ENCODE measurements around the gene GPR3.

The GPR3 gene

DNA sequence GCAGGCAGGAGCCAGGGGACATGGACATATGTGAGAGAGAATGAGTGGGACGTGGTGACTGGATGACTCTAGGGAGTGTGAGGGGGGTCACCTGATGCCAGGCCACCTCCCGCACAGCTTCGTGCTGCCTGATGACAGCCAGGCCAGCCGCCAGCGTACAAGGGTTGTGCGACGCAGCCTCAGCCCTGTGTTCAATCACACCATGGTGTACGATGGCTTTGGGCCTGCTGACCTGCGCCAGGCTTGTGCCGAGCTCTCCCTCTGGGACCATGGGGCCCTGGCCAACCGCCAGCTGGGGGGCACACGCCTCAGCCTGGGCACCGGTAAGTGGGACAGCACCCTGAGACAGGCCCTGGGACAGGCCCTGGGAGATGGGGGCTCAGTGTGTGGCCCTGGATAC lies 39.3 kb upstream of the GPR3 start:
- Histone ChIP-seq H2BK120ac (ENCODE audit: low read depth, low read length) (no peak overlapping the region), H3K79me1 (ENCODE audit: low read length) (peaks cover 2% of the 10 kb centered on the region), H3K18ac (ENCODE audit: low read length) (no peak overlapping the region), H3K4ac (ENCODE audit: low read depth, low read length) (no peak overlapping the region), H3K4me2 (ENCODE audit: low read length) (no peak overlapping the region), H3K27ac (ENCODE audit: low read depth, low read length) (no peak overlapping the region), H3K36me3 (ENCODE audit: control insufficient read depth, insufficient read depth, low read length) (no peaks in the 10 kb centered on the region), H3K27me3 (ENCODE audit: insufficient read depth, low read length, poor library complexity) (no peaks in the 10 kb centered on the region), H3K23ac (ENCODE audit: low read length) (no peak overlapping the region), H3K56ac (ENCODE audit: low read length) (peak overlapping the region; percentile 25), H2BK5ac (ENCODE audit: low read length) (no peak overlapping the region), H4K8ac (ENCODE audit: low read depth, low read length) (no peak overlapping the region), H3K4me1 (ENCODE audit: control insufficient read depth, low read depth, low read length) (peaks cover 2% of the 10 kb centered on the region), H4K5ac (ENCODE audit: low read length) (no peak overlapping the region), H3K9ac (ENCODE audit: low read length) (no peak overlapping the region), H3K4me3 (ENCODE audit: low read length) (no peak overlapping the region), H2AK5ac (ENCODE audit: low read length) (no peak overlapping the region), H2BK15ac (replicated peaks; ENCODE audit: low read depth) (no peak overlapping the region), H3K79me2 (ENCODE audit: control insufficient read depth, insufficient read depth, low read length) (no peaks in the 10 kb centered on the region)
- DNase-seq, result no peak
- no CpG with 5 or more reads among the region's 13 CpGs for WGBS (ENCODE audit: extremely low coverage, insufficient coverage, low lambda C conversion rate)

DNA sequence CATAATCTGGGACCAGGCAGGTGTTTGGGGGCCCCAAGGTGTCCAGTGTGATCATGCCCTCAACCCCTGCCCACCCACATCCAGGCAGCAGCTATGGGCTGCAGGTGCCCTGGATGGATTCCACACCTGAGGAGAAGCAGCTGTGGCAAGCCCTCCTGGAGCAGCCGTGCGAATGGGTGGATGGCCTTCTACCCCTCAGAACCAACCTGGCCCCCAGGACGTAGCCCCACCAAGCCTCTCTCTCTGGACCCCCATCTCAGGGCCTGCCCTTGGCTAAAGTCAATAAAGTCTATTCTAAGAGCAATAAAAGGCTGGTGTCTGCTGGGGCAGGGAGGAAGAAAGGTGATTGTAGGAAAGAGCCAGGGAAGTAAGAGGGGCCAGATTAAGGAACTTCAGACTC lies 38.8 kb upstream of the GPR3 start:
- Histone ChIP-seq H2AK5ac (ENCODE audit: low read length) (no peak overlapping the region), H3K56ac (ENCODE audit: low read length) (no peak overlapping the region)

DNA sequence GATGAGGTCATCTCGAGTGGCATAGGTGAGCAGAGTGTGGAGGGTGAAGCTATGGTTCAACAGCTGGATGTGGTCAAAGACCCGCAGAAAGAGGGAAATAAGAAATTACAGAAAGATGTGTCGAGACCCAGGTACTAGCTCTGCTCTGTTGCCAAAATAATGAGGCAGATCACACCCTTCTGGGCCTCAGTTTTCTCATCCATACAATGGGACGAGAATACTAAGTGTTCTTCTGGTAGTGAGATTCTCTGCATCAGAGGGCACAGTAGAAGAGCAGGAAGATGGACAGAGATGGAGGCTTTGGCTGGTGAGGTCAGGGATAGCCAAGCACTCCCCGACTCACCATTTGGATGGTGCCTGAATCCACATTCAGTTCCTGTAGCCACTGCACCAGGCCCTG lies 36.7 kb upstream of the GPR3 start:
- no CpG with 5 or more reads among the region's 5 CpGs for WGBS (ENCODE audit: extremely low coverage, insufficient coverage, low lambda C conversion rate)
- no peaks in the 10 kb centered on the region for H3K36me3 ChIP-seq (ENCODE audit: control insufficient read depth, insufficient read depth, low read length)

More for the DNA sequence above, 38.8 kb upstream of the GPR3 start:
- H3K36me3 ChIP-seq (ENCODE audit: control insufficient read depth, insufficient read depth, low read length), result no peaks in the 10 kb centered on the region
- H3K27ac ChIP-seq (ENCODE audit: low read depth, low read length), result no peak overlapping the region
- no peak for DNase-seq
- no peak overlapping the region for H3K4ac ChIP-seq (ENCODE audit: low read depth, low read length)
- no peak overlapping the region for H3K9ac ChIP-seq (ENCODE audit: low read length)
- no peak overlapping the region for H4K8ac ChIP-seq (ENCODE audit: low read depth, low read length)
- peaks cover 2% of the 10 kb centered on the region for H3K4me1 ChIP-seq (ENCODE audit: control insufficient read depth, low read depth, low read length)
- peaks cover 2% of the 10 kb centered on the region for H3K79me1 ChIP-seq (ENCODE audit: low read length)
- H2BK120ac ChIP-seq (ENCODE audit: low read depth, low read length), result no peak overlapping the region
- H4K5ac ChIP-seq (ENCODE audit: low read length), result no peak overlapping the region
- no peak overlapping the region for H3K18ac ChIP-seq (ENCODE audit: low read length)
- H3K4me3 ChIP-seq (ENCODE audit: low read length), result no peak overlapping the region
- no peak overlapping the region for H2BK15ac ChIP-seq (replicated peaks; ENCODE audit: low read depth)
- no peak overlapping the region for H3K23ac ChIP-seq (ENCODE audit: low read length)
- no peak overlapping the region for H2BK5ac ChIP-seq (ENCODE audit: low read length)
- no peaks in the 10 kb centered on the region for H3K27me3 ChIP-seq (ENCODE audit: insufficient read depth, low read length, poor library complexity)
- no peak overlapping the region for H3K4me2 ChIP-seq (ENCODE audit: low read length)
- WGBS (ENCODE audit: extremely low coverage, insufficient coverage, low lambda C conversion rate), result no CpG with 5 or more reads among the region's 3 CpGs
- no peaks in the 10 kb centered on the region for H3K79me2 ChIP-seq (ENCODE audit: control insufficient read depth, insufficient read depth, low read length)

DNA sequence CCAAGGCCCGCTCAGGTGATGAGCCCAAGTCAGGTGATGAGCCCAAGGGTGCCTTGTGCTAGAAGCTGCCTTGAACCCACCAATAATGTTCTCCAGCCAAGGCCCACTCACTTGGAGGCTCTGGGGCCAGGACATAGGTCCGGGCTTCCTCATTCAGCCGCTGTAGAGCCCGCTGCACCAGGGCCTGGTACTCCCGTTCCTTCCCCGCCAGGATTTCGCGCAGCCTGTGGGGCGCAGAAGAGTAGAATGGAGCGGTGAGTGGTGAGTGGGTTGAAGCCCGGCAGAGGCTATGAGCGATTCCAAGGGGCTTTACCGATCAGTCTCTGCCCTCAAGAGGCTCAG lies 36.2 kb upstream of the GPR3 start:
- Histone ChIP-seq H3K79me1 (ENCODE audit: low read length) (no peaks in the 10 kb centered on the region), H3K9ac (ENCODE audit: low read length) (no peak overlapping the region), H3K4ac (ENCODE audit: low read depth, low read length) (no peak overlapping the region), H4K8ac (ENCODE audit: low read depth, low read length) (no peak overlapping the region), H3K18ac (ENCODE audit: low read length) (no peak overlapping the region), H4K5ac (ENCODE audit: low read length) (no peak overlapping the region), H3K4me2 (ENCODE audit: low read length) (no peak overlapping the region), H3K4me3 (ENCODE audit: low read length) (no peak overlapping the region), H3K27ac (ENCODE audit: low read depth, low read length) (no peak overlapping the region), H3K79me2 (ENCODE audit: control insufficient read depth, insufficient read depth, low read length) (no peaks in the 10 kb centered on the region), H2BK15ac (replicated peaks; ENCODE audit: low read depth) (no peak overlapping the region), H3K56ac (ENCODE audit: low read length) (no peak overlapping the region), H3K23ac (ENCODE audit: low read length) (no peak overlapping the region), H2AK5ac (ENCODE audit: low read length) (no peak overlapping the region), H2BK120ac (ENCODE audit: low read depth, low read length) (no peak overlapping the region), H3K4me1 (ENCODE audit: control insufficient read depth, low read depth, low read length) (peaks cover 6% of the 10 kb centered on the region), H2BK5ac (ENCODE audit: low read length) (no peak overlapping the region), H3K36me3 (ENCODE audit: control insufficient read depth, insufficient read depth, low read length) (no peaks in the 10 kb centered on the region), H3K27me3 (ENCODE audit: insufficient read depth, low read length, poor library complexity) (no peaks in the 10 kb centered on the region)
- WGBS (ENCODE audit: extremely low coverage, insufficient coverage, low lambda C conversion rate), result no CpG with 5 or more reads among the region's 13 CpGs
- DNase-seq, result no peak

More for the DNA sequence above, 36.7 kb upstream of the GPR3 start:
- Histone ChIP-seq H3K4me3 (ENCODE audit: low read length) (no peak overlapping the region), H3K79me1 (ENCODE audit: low read length) (no peaks in the 10 kb centered on the region), H2BK15ac (replicated peaks; ENCODE audit: low read depth) (no peak overlapping the region), H3K4me2 (ENCODE audit: low read length) (no peak overlapping the region), H3K56ac (ENCODE audit: low read length) (no peak overlapping the region), H3K27me3 (ENCODE audit: insufficient read depth, low read length, poor library complexity) (no peaks in the 10 kb centered on the region), H3K23ac (ENCODE audit: low read length) (no peak overlapping the region), H2BK5ac (ENCODE audit: low read length) (no peak overlapping the region), H2BK120ac (ENCODE audit: low read depth, low read length) (no peak overlapping the region), H3K18ac (ENCODE audit: low read length) (no peak overlapping the region), H3K4ac (ENCODE audit: low read depth, low read length) (no peak overlapping the region), H3K79me2 (ENCODE audit: control insufficient read depth, insufficient read depth, low read length) (no peaks in the 10 kb centered on the region), H4K5ac (ENCODE audit: low read length) (no peak overlapping the region), H4K8ac (ENCODE audit: low read depth, low read length) (no peak overlapping the region), H3K27ac (ENCODE audit: low read depth, low read length) (no peak overlapping the region), H3K9ac (ENCODE audit: low read length) (no peak overlapping the region), H2AK5ac (ENCODE audit: low read length) (no peak overlapping the region), H3K4me1 (ENCODE audit: control insufficient read depth, low read depth, low read length) (peaks cover 6% of the 10 kb centered on the region)
- DNase-seq, result no peak

DNA sequence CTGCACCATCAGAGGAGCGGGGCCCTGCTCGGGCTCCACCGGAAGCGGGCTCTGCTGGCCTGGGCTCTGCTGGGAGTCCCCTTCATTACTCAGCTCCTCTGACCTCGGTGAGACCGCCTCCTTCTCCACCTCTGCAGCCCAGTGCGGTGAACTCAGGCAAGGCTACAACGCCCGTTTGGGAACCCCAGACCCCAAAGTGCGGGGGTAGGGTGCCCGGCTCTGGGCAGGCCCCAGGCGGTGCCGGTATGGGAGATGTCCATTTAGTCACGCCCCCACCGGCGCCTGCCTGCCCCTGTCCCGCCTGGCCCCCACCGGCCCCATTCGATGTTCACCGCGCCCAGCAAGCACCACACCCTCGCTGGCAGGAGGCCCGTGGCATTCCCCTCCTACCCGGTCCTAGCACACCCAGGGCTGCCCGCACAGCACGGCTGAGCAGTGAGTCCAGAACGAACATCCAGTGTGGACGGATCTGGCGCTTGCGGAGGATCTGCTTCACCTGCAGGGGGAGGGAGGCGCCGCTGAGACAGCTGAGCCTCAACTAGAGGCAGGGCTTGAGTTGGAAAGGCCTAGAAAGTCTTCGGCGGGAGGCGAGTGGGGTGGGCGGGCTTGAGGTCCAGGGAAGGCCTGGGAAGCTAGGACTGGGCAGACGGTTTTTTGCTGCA lies 35.7 kb upstream of the GPR3 start:
- H3K56ac ChIP-seq (ENCODE audit: low read length), result no peak overlapping the region
- H3K9ac ChIP-seq (ENCODE audit: low read length), result no peak overlapping the region
- H3K36me3 ChIP-seq (ENCODE audit: control insufficient read depth, insufficient read depth, low read length), result no peaks in the 10 kb centered on the region
- H3K4me1 ChIP-seq (ENCODE audit: control insufficient read depth, low read depth, low read length), result peaks cover 6% of the 10 kb centered on the region
- no peak overlapping the region for H4K8ac ChIP-seq (ENCODE audit: low read depth, low read length)
- H3K18ac ChIP-seq (ENCODE audit: low read length), result no peak overlapping the region
- no peaks in the 10 kb centered on the region for H3K27me3 ChIP-seq (ENCODE audit: insufficient read depth, low read length, poor library complexity)
- H2BK5ac ChIP-seq (ENCODE audit: low read length), result no peak overlapping the region
- no peak overlapping the region for H3K27ac ChIP-seq (ENCODE audit: low read depth, low read length)
- no peak overlapping the region for H3K4me2 ChIP-seq (ENCODE audit: low read length)
- no CpG with 5 or more reads among the region's 37 CpGs for WGBS (ENCODE audit: extremely low coverage, insufficient coverage, low lambda C conversion rate)
- H3K4me3 ChIP-seq (ENCODE audit: low read length), result no peak overlapping the region
- DNase-seq, result peak; percentile 43
- no peak overlapping the region for H3K4ac ChIP-seq (ENCODE audit: low read depth, low read length)
- H4K5ac ChIP-seq (ENCODE audit: low read length), result no peak overlapping the region
- no peak overlapping the region for H2AK5ac ChIP-seq (ENCODE audit: low read length)
- no peaks in the 10 kb centered on the region for H3K79me2 ChIP-seq (ENCODE audit: control insufficient read depth, insufficient read depth, low read length)
- H2BK120ac ChIP-seq (ENCODE audit: low read depth, low read length), result no peak overlapping the region
- H3K79me1 ChIP-seq (ENCODE audit: low read length), result no peaks in the 10 kb centered on the region
- no peak overlapping the region for H3K23ac ChIP-seq (ENCODE audit: low read length)
- no peak overlapping the region for H2BK15ac ChIP-seq (replicated peaks; ENCODE audit: low read depth)
